Activated CD4-positive, alpha-beta T cell treated with anti-CD3 and anti-CD28 coated beads for 1 hour (primary cell): Measurements from ENCODE around the gene AGGF1.
"Not testable (repeated sequence)": the region's sequence is repeated elsewhere in the genome, so short reads cannot be mapped to it uniquely, and the experiment has no call there.

Experiments used
- DNase-seq: peaks from one replicate; pipeline ENCODE4 v3.0.0-alpha.2; 2020

AGGF1 gene

DNA sequence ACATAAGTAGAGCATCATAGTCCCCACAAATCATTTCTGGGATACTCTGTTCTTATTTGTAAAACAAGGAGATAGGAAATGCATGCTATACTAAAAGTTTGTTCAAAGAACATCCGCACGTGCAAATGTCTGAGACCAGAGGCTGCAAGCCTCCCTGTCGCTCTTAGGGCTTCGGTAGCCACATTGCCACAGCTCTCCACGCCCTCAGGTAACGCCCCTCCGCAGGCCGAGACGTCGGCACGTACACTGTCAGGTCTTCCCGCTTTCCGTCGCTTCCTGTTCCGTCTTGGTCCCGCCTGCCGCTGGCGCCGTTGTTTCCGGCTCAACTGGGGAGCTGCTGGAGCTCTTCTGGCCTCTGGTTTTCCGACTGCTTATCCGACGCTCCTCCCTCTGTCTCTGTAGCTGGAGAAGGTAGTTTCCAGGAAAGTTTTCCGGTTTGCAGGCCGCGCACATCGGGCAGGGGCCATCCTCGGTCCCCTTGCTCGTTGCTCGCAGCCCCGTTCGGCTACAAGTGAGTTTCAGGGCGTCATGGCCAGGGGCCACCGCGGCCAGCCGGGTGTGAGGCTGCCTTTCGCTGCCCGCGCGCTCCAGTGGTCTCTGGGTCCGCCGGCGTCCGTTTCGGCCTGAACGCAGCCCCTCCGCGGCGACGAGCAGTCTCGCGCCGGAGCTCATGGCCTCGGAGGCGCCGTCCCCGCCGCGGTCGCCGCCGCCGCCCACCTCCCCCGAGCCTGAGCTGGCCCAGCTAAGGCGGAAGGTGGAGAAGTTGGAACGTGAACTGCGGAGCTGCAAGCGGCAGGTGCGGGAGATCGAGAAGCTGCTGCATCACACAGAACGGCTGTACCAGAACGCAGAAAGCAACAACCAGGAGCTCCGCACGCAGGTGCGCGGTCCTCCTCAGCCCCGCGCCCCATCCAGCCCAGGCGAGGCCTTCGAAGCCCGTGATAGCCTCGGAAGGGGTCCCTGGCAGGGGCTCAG is at the start of gene AGGF1:
Gene AGGF1, plus strand, starts transcription at position 308 of the 975 bp plus-strand sequence. Its CDS starts 363 bp downstream, at position 671.
- DNase-seq: peak; percentile 81

DNA sequence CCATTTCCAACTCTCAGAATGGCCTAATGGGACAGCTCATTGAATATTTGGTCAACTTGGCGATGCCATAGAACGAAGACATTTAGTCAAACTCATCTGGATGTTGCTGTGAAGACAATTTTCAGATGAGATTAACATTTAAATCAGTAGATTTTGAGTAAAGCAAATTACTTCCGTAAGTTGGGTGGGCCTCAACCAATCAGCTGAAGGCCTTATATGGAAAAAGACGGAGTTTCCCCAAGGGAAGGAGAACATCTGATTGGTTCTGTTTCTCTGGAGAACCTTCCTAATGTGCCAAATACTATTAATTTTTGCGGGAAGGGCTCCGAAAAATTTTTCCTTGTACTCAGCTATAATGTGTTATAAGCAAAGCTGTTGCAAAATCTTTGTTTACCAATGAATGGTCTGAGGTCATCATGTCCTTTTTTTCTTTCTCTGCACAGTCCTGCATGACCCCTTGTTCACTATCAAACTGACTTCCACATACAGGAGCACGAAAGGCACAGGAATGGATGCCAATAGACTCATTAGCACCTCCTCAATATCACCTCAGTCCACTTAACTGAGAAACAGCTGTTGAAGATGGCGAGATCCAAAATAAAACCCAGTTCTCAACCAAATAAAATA is 49.6 kb upstream of the AGGF1 start:
- no peak for DNase-seq

DNA sequence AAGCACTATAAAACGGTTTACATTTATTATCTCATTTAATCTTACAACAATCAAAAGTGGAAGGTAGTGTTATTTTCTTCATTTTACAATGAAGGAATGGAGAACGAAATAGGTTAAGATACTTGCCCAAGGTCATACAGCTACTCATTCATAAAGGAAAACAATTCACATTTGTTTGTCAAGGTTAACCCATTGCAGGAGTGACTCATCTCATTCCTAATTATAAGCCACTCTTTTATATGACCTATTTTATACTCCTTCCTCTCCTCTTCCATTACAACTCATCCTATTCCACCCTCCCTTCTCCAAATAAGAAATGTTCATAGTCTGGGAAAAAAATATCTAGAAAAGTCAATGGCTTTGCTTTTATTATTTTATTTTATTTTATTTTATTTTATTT is 47.8 kb upstream of the AGGF1 start:
- no peak for DNase-seq

DNA sequence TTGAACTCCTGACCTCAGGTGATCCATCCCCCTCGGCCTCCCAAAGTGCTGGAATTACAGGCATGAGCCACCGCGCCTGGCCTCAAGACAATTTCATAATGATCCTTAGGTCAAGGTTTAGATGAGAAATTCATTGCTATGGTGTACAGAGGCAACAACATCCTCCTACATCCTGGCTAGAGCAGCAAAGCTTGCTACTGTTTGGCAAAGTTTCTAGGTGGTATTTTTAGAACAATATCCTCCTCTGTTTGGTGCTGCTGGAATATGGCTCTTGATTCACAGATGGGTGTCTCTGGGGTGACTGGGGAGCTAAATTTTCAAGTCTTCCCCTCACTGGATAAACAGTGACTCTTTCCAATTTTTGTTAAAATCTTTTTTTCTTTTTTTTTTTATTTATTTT is 46.7 kb upstream of the AGGF1 start:
- no peak for DNase-seq

GRCh38 chr5:76986825-76987526 is 43.2 kb upstream of the AGGF1 start:
- DNase-seq: no peak

GRCh38 chr5:76990899-76991459 is 39.2 kb upstream of the AGGF1 start:
- no peak for DNase-seq

DNA sequence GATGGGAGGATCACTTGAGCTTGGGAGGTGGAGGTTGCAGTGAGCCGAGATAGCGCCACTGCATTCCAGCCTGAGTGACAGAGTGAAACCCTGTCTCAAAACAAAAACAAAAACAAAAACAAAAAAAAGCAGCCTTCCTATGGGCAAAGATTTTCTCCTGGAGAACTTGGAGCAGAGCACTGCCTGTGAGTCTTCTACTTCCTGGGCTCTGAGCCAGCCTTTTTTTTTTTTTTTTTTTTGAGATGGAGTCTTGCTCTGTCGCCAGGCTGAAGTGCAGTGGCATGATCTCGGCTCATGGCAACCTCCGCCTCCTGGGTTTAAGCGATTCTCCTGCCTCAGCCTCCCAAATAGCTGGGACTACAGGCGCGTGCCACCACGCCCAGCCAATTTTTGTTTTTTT is 36.8 kb upstream of the AGGF1 start:
- not testable (repeated sequence) for DNase-seq

DNA sequence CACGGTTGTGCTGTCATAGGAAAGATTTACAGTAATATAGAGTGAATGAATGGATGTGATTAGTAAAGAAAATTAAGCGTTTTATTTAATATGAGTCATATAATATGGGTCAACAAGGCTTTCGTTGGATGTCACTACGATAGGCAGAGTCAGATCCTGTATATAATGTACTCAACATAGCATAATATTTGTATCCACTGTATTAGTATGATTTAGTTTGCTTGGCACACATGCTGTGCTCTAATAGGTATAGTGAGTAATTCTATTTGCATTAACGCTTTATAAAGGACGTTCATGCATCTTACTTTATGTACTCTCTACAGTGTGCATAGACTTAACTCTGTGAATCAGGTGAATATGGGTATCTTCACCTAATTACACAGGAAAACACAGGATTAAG is 35.9 kb upstream of the AGGF1 start:
- DNase-seq: no peak

DNA sequence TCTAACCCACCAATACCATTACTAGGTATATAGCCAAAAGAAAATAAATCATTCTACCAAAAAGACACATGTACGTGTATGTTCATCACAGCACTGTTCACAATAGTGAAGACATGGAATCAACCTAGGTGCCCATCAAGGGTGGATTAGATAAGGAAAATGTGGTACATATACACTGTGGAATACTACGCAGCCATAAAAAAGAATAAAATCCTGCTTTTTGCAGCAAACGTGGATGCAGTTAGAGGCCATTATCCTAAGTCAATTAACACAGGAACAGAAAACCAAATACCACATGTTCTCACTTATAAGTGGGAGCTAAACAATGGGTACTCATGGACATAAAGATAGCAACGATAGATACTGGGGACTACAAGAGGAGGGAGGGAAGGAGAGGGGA is 32.0 kb upstream of the AGGF1 start:
- not testable (repeated sequence) for DNase-seq

- DNase-seq: no peak
Measured at GRCh38 chr5:76999451-76999850, 30.8 kb upstream of the AGGF1 start.

- no peak for DNase-seq
Measured at GRCh38 chr5:77003246-77003645, 27.0 kb upstream of the AGGF1 start.

DNA sequence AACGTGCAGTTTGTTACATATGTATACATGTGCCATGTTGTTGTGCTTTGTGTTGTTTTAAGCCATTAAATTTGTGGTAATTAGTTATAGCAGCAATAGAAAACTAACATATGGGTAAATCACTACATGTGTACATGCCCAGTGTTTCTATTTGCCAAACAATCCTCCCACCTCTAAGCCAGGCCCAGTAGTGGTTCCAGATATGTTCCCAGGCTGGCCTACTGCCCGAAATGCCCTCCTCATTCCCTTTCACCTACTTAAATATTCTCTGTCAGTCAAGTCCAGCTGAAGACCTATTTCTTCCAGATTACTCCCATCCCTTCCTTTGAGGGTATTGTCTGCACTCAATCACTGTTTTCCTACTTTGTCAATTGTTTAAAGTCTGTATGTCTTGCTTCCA is 24.1 kb upstream of the AGGF1 start:
- no peak for DNase-seq

GRCh38 chr5:77008413-77008812 is 21.8 kb upstream of the AGGF1 start:
- no peak for DNase-seq

DNA sequence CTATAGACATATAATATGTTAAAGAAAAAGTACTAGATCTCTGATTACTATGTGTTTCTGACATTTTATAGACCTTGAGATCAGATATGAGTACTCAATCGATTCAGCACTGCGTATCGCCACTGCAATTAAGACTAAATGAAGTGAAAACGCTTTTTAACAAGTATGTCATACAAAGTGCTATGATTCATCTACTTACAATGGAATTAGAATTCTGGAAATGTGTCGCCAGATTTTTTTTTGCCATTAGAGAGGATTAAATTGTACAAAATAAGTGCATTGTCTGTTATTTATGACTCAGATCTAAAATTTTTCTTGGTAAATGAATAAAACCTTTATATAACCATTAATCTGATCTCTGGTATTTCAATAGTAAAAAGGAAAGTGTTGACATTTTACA is 20.0 kb upstream of the AGGF1 start:
- no peak for DNase-seq

GRCh38 chr5:77011498-77011897 is 18.7 kb upstream of the AGGF1 start:
- no peak for DNase-seq

GRCh38 chr5:77012601-77013000 is 17.6 kb upstream of the AGGF1 start:
- no peak for DNase-seq

GRCh38 chr5:77015938-77016569 is 14.2 kb upstream of the AGGF1 start:
- DNase-seq: no peak

DNA sequence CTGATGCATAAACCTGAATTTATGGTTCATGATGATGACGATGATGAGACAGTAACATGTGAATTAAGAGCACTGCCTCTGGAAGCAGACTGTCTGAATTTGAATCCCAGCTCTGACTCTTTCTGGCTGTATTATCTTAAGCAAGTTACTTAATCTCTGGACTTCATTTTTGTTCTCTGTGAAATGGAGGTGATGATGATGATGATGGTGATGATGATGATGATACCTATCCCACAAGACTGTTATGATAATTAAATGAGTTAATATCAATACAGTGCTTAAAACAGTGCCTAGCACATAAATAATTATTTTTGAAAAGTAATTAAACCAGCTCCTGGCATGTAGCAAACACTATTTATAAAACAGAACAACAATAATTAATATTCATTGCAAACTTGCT is 13.2 kb upstream of the AGGF1 start:
- no peak for DNase-seq

- no peak for DNase-seq
Measured at GRCh38 chr5:77017668-77018067, 12.5 kb upstream of the AGGF1 start.

DNA sequence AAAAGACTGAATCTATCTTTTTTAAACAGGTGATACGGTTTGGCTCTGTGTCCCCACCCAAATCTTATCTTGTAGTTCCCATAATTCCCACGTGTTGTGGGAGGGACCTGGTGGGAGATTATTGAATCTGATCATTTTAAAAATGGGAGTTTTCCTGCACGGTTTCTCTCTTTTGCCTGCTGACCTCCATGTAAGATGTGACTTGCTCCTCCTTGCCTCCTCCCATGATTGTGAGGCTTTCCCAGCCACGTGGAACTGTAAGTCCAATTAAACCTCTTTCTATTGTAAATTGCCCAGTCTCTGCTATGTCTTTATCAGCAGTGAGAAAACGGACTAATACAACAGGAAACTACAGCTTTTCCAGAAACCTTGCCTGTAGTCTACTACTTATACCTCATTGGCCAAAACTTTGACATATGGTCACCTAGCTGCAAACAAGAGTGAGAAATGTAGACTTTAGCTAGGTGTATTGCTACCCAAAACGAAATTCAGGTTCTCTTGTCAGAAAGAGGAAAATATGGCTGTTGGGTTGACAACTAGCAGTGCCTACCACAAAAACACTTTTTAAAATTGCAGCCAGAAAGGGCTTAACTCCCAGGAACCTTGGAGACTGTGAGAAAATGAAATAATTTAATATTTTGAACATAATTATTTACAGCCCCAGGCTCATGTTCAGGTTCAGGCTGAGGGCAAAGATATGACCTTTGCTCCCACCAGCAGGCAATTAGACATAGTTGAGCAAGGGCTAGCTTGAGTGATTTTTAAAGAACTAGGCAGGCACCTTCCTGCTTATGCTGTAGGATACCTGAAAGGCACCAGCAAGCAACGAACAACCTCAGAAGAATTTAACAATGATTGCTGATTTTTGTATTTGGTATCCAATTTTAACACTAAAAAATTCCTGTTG is 7.4 kb upstream of the AGGF1 start:
- DNase-seq: no peak

DNA sequence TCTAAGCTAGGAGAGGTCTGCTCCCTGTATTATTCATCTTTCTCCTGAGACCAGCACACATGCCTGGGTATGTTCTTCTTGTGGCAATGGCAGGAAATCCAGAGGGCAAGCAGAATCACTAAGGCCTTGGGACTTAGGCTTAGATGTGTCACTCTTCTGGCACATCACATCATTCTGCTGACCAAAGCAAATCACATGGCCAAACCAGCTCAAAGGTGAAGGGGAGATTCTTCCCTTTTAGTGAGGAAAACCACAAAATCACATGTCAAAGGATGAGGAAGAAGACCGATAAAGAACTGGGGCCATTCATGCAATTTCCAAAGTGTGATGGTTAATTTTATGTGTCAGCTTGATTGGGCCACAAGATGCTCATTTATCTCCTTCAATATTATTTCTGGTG is 5.7 kb upstream of the AGGF1 start:
- no peak for DNase-seq
